ENCODE measurements around the gene GPR137. TPM values are rescaled to one million over a fixed set of nuclear protein-coding genes. Genes with fewer than 3 reads are reported as not detected.

The GPR137 gene
- total and polyA plus RNA-seq, 2 experiments from 2014 or later = 25.2 to 63.9 TPM

DNA sequence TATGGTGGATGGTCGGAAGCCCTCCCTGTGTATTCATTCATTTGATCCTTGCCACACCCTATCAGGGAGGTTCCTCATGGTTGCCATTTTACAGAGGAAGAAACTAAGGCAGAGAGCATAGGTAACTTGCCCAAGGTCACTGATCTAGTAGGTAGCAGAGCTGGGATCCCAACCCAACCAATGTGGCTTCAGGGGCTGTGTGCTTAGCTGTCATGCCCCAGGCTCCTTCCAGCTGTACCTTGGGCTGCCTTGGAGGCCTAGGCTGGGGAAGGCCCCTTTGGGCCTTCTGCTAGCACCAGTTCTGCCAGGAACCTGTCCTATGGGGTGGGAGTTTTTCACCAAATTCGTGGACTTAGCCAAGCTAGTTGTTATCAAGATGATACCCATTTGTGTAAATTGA, 9.8 kb upstream of the GPR137 start:
- H3K4me1 ChIP-seq (ENCODE audit: insufficient read depth) = peaks cover 14% of the 10 kb centered on the region
- H3K27ac ChIP-seq = no peak overlapping the region

DNA sequence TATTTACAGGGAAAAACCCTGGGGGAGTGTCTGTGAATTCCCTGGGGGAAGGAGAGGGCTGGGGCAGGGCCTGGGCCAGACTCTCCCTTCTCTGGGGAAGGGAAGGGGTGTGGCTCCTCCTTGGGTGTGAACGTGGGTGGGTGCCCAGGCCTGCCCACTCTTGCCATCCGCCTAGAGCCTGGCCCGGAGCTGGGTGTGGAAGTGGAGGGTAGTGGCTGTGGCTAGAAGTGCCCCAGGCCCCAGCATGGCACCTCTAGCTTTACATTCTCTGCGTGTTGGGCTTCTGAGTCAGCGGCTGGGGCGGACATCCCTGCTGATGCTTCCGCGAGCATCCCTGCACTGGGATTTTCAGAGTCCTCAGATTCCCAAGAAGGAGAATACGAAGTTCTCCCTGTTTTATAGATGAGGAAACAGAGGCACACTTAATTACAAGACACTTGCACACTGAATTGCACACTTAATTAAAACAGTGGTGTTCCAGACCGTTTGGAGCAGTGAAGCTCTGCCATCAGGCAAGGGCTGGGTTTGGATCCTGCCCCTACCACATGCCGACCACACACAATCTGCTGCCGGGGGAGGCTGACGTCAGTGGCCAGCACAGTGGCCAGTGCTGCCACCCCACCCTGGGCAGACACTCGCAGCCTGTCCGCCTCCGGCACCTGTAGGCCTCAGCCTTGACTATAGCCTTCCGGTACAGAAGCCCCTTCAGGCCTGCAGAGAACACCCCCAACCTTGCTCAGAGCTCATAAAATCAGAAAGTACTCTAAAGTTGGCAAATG, 8.8 kb upstream of the GPR137 start:
- Histone ChIP-seq H3K27ac (no peak overlapping the region), H3K36me3 (replicated peaks; ENCODE audit: insufficient read depth, low read depth) (no peaks in the 10 kb centered on the region), H3K27me3 (no peaks in the 10 kb centered on the region), H3K4me2 (no peak overlapping the region), H3K9me3 (ENCODE audit: low read depth) (no peaks in the 10 kb centered on the region), H3K4me1 (ENCODE audit: insufficient read depth) (peaks cover 12% of the 10 kb centered on the region), H3K79me2 (peaks cover 18% of the 10 kb centered on the region), H3K9me2 (replicated peaks; ENCODE audit: insufficient read depth) (no peaks in the 10 kb centered on the region), H2AFZ (no peak overlapping the region), H3K4me3 (no peak overlapping the region), H4K20me1 (ENCODE audit: insufficient read depth, poor library complexity, severe bottlenecking) (no peaks in the 10 kb centered on the region)
- TF ChIP-seq EZH2phosphoT487 (IDR thresholded peaks at IDR 0.05; ENCODE audit: low read depth, severe bottlenecking, unreplicated experiment) = no peak
- TF ChIP-seq, protein P1, sequence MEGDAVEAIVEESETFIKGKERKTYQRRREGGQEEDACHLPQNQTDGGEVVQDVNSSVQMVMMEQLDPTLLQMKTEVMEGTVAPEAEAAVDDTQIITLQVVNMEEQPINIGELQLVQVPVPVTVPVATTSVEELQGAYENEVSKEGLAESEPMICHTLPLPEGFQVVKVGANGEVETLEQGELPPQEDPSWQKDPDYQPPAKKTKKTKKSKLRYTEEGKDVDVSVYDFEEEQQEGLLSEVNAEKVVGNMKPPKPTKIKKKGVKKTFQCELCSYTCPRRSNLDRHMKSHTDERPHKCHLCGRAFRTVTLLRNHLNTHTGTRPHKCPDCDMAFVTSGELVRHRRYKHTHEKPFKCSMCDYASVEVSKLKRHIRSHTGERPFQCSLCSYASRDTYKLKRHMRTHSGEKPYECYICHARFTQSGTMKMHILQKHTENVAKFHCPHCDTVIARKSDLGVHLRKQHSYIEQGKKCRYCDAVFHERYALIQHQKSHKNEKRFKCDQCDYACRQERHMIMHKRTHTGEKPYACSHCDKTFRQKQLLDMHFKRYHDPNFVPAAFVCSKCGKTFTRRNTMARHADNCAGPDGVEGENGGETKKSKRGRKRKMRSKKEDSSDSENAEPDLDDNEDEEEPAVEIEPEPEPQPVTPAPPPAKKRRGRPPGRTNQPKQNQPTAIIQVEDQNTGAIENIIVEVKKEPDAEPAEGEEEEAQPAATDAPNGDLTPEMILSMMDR (IDR thresholded peaks at IDR 0.05; ENCODE audit: poor library complexity) = no peak
- no peak for TF ChIP-seq EZH2 (IDR thresholded peaks at IDR 0.05; ENCODE audit: borderline replicate concordance)
- WGBS (ENCODE audit: low lambda C conversion rate, missing lambda C conversion rate) = 94% methylated on average over 17 of the region's 17 CpGs
- no peak for DNase-seq (ENCODE audit: low spot score)

More for the DNA sequence above, 9.8 kb upstream of the GPR137 start:
- H3K9me3 ChIP-seq (ENCODE audit: low read depth) = no peaks in the 10 kb centered on the region
- DNase-seq (ENCODE audit: low spot score) = no peak
- H4K20me1 ChIP-seq (ENCODE audit: insufficient read depth, poor library complexity, severe bottlenecking) = no peaks in the 10 kb centered on the region
- no peak overlapping the region for H3K4me3 ChIP-seq
- no peak overlapping the region for H2AFZ ChIP-seq
- H3K36me3 ChIP-seq (replicated peaks; ENCODE audit: insufficient read depth, low read depth) = no peaks in the 10 kb centered on the region
- no peak overlapping the region for H3K4me2 ChIP-seq
- no peaks in the 10 kb centered on the region for H3K9me2 ChIP-seq (replicated peaks; ENCODE audit: insufficient read depth)
- TF ChIP-seq, protein P1 (IDR thresholded peaks at IDR 0.05; ENCODE audit: poor library complexity) = no peak
- no peak for TF ChIP-seq EZH2 (IDR thresholded peaks at IDR 0.05; ENCODE audit: borderline replicate concordance)
- no peak for TF ChIP-seq EZH2phosphoT487 (IDR thresholded peaks at IDR 0.05; ENCODE audit: low read depth, severe bottlenecking, unreplicated experiment)
- H3K27me3 ChIP-seq = no peaks in the 10 kb centered on the region
- WGBS (ENCODE audit: low lambda C conversion rate, missing lambda C conversion rate) = 86% methylated on average over 2 of the region's 2 CpGs
- peaks cover 19% of the 10 kb centered on the region for H3K79me2 ChIP-seq

DNA sequence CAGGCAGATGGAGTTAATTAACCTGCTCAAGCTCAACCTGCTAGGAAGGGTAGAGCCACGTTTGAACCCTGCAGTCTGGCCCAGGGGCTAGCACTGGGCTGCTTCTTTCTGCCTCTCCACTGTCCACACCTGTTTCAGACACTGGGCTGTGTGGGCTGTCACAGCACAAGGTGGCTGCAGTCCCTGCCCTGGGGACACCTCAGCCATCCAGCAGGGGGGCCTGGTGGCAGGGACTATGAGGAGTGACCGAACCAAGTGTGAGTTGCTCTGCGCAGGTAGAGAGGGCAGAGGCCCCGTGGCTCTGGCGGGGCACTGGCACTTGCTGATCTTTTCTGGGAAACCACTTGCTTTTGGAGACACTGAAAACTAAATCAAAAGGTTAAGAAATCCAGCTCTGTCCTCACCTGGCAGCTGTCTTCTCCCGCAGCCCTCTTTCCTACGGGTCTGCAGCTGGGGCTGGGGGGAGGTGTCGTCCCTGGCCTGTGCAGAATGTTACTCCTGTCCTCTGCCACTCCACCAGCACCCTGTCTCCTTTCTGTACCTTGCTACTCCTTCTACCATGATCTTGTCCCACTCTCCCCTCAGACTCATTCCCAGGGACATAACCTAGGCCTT, 7.0 kb upstream of the GPR137 start:
- H3K4me1 ChIP-seq (ENCODE audit: insufficient read depth) = peaks cover 4% of the 10 kb centered on the region
- no peaks in the 10 kb centered on the region for H3K9me3 ChIP-seq (ENCODE audit: low read depth)
- H3K4me2 ChIP-seq = no peak overlapping the region
- peaks cover 12% of the 10 kb centered on the region for H3K79me2 ChIP-seq
- H3K36me3 ChIP-seq (replicated peaks; ENCODE audit: insufficient read depth, low read depth) = no peaks in the 10 kb centered on the region
- WGBS (ENCODE audit: low lambda C conversion rate, missing lambda C conversion rate) = 86% methylated on average over 8 of the region's 8 CpGs
- H3K4me3 ChIP-seq = no peak overlapping the region
- no peaks in the 10 kb centered on the region for H4K20me1 ChIP-seq (ENCODE audit: insufficient read depth, poor library complexity, severe bottlenecking)
- H3K27me3 ChIP-seq = no peaks in the 10 kb centered on the region
- H3K9me2 ChIP-seq (replicated peaks; ENCODE audit: insufficient read depth) = no peaks in the 10 kb centered on the region
- TF ChIP-seq EZH2phosphoT487 (IDR thresholded peaks at IDR 0.05; ENCODE audit: low read depth, severe bottlenecking, unreplicated experiment) (no peak), EZH2 (IDR thresholded peaks at IDR 0.05; ENCODE audit: borderline replicate concordance) (no peak)
- TF ChIP-seq, protein P1 (IDR thresholded peaks at IDR 0.05; ENCODE audit: poor library complexity) = no peak
- H3K27ac ChIP-seq = no peak overlapping the region
- H2AFZ ChIP-seq = no peak overlapping the region
- no peak for DNase-seq (ENCODE audit: low spot score)

All from hepatocyte (in vitro differentiated cells).